NK-92 treated with Interleukin-12 subunit alpha and Interleukin-12 subunit beta, amount 100 ng/mL, for 24 hours (cell line): ENCODE measurements around the gene VAMP2.
A peak's percentile ranks its signal among the peaks of the same experiment; 100 is the strongest.
"Not testable (repeated sequence)": the region's sequence is repeated elsewhere in the genome, so short reads cannot be mapped to it uniquely, and the experiment has no call there.

Experiments used
- DNase-seq: peaks from one replicate; lab custom pipeline; 2025; lab: John Stamatoyannopoulos, UW

VAMP2 gene

GRCh38 chr17:8176197-8176940 lies 13.6 kb upstream of the VAMP2 start, which contains the start of gene TMEM107:
Gene TMEM107 (minus strand): TSS chr17:8176380. CDS start chr17:8176286, 94 bp downstream.
- DNase-seq, result no peak

GRCh38 chr17:8175795-8176196 lies 13.0 kb upstream of the VAMP2 start:
- no peak for DNase-seq

- no peak for DNase-seq
Observed at GRCh38 chr17:8173871-8174322, 11.1 kb upstream of the VAMP2 start.

GRCh38 chr17:8173056-8173870 lies 10.5 kb upstream of the VAMP2 start:
- peak; percentile 40 for DNase-seq

- not testable (repeated sequence) for DNase-seq
Observed at GRCh38 chr17:8170186-8170585, 7.4 kb upstream of the VAMP2 start.

- no peak for DNase-seq
Observed at GRCh38 chr17:8167526-8167925, 4.8 kb upstream of the VAMP2 start.

- DNase-seq, result no peak
Observed at GRCh38 chr17:8166731-8167130, 4.0 kb upstream of the VAMP2 start.

GRCh38 chr17:8164815-8165131 lies 2.0 kb upstream of the VAMP2 start:
- DNase-seq, result no peak

GRCh38 chr17:8163978-8164814 lies 1.4 kb upstream of the VAMP2 start:
- no peak for DNase-seq

- DNase-seq, result no peak
Observed at GRCh38 chr17:8162997-8163977, 539 bp upstream of the VAMP2 start.

GRCh38 chr17:8161289-8162232 lies 1.2 kb downstream of the VAMP2 start:
- DNase-seq, result no peak

GRCh38 chr17:8160741-8161221 lies 2.0 kb downstream of the VAMP2 start:
- DNase-seq, result no peak

GRCh38 chr17:8160224-8160577 lies 2.5 kb downstream of the VAMP2 start:
- no peak for DNase-seq

GRCh38 chr17:8159459-8160223 lies 3.1 kb downstream of the VAMP2 start:
- DNase-seq, result no peak

GRCh38 chr17:8159032-8159400 lies 3.7 kb downstream of the VAMP2 start:
- no peak for DNase-seq

GRCh38 chr17:8158267-8159031 lies 4.3 kb downstream of the VAMP2 start:
- DNase-seq, result peak; percentile 65

GRCh38 chr17:8156246-8156992 lies 6.3 kb downstream of the VAMP2 start:
- DNase-seq, result peak; percentile 95

- DNase-seq, result no peak
Observed at GRCh38 chr17:8155996-8156245, 6.8 kb downstream of the VAMP2 start.
